ENCODE results near the gene ZNF416. TPM values are rescaled to one million over a fixed set of nuclear protein-coding genes. Genes with fewer than 3 reads are reported as not detected.
A peak's percentile ranks its signal among the peaks of the same experiment; 100 is the strongest.

The ZNF416 gene
- total RNA-seq, 1 experiment from 2014 or later: 2.9 TPM

GRCh38 chr19:57559008-57559403 is 19.7 kb downstream of the ZNF416 start:
- DNase-seq (ENCODE audit: low read depth): peak; percentile 49

DNA sequence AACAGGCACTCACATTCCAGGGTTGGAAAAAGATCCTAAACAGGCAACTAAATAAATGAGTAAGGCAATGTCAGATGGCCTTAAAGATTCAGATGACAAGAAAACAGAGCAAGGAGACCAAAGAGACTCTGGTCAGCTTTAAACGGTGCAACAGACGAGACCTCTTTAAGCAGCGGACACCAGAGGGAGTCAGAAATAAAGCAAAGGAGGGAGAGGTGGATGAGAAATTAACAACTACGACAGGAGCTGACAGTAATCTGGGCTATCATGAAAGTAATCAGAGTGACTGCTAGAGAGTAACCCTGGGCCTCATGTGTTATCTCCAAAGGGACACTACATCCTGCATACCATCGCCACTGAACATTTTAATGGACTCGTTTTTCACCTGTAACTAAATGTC is 20.2 kb downstream of the ZNF416 start:
- DNase-seq (ENCODE audit: low read depth): no peak

DNA sequence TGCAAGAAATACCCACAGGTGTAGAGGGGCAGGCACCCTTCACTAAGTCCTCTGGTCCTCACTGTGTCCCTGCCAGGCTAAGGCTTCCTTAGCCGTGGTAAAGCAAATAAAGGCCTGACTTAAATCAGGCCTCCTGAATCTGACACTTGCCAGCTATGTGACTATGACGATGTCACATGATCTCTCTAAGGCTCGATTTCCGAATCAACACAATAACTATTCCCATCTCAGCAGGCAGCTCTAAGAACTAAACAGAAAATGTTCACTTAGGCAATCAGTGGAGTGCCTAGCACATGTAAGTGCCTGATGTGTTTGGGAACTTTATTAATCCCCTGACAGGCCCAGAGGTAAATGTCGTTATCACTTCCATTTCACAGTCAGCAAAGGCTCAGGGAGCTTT is 21.1 kb downstream of the ZNF416 start:
- DNase-seq (ENCODE audit: low read depth): no peak

GRCh38 chr19:57552432-57552831 is 26.3 kb downstream of the ZNF416 start:
- DNase-seq (ENCODE audit: low read depth): no peak

DNA sequence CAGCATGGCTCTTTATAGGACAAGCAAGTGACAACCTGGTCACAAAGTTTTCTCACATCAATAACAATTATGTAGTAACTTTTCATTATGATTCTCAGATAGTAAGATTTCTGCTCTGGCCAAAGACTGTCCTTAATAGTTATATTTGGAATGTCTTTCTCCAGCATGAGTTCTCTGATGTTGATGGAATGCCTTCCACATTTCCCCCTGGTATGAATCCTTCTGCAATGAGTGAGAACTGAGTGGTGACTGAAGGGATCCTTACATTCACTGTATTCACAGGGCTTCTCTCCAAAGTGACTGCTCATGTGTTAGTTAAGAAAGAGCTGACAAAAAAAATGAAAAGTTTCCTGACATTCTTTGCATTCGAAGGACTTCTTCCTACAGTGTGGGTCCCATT is 32.2 kb downstream of the ZNF416 start:
- DNase-seq (ENCODE audit: low read depth): no peak

GRCh38 chr19:57537953-57538547 is 40.7 kb downstream of the ZNF416 start:
- no peak for DNase-seq (ENCODE audit: low read depth)

DNA sequence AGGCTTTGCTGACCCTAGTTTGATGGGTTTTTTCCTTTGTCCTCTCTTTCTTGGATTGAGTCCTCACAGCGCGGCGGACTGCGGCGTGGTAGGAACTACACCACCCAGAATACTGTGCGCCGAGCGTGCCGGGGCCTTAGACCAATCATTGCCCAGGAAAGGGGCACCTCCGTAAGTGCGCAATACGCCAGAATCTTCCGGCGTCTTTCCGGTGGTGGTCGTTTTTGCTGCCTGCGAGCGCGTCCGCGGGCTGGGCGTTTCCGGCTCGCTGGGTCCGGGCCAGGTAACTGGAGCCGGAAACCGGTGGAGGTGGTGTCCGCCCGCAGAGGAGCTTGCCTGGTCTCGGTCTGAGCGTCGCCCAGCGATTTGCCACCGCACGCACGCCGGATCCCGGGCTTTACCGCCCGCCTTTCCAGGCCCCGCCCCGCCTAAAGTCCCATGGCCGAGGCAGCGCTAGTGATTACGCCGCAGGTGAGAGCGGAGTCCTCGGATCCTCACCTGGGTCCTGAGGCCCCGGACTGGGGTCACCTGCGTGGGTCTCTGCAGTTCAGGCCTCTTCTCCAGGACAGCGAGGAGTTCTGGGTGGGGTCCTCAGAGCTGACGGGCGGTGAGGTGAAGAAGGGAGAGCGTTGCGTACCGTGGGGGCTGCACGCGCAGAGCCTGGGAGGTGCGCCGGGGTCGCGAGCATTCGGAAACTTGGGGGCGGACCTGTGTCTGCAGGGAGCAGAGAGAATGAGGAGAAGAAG is 51.4 kb downstream of the ZNF416 start, which contains the start of gene ZNF549:
Gene ZNF549 (plus strand): TSS at position 221 of the 746 bp plus-strand sequence. CDS start 218 bp downstream, at position 439.
- DNase-seq (ENCODE audit: low read depth): peak; percentile 95

Other genes with a start within 250 kb of the ZNF416 start
- 5.7 and 6.2 TPM in 2 replicates for gene ZNF304, start 227.6 kb downstream of the ZNF416 start, total RNA-seq (2014; rRNA removed; shearing (Covaris generic))
- 24.1 and 24.9 TPM in 2 replicates for gene TRAPPC2B, start 215.4 kb downstream of the ZNF416 start, total RNA-seq (2014; rRNA removed; shearing (Covaris generic))
- 2.6 and 3.4 TPM in 2 replicates for gene ZNF547, start 215.4 kb downstream of the ZNF416 start, total RNA-seq (2014; rRNA removed; shearing (Covaris generic))
- 13.4 and 17.3 TPM in 2 replicates for gene ZNF548, start 189.1 kb downstream of the ZNF416 start, total RNA-seq (2014; rRNA removed; shearing (Covaris generic))
- gene ZNF17, start 167.8 kb downstream of the ZNF416 start, total RNA-seq (2014; rRNA removed; shearing (Covaris generic)): 7.9 and 8.0 TPM in 2 replicates
- gene ZNF749, start 143.6 kb downstream of the ZNF416 start, total RNA-seq (2014; rRNA removed; shearing (Covaris generic)): 11.2 and 16.2 TPM in 2 replicates
- not detected in 2 replicates for gene VN1R1, start 121.8 kb downstream of the ZNF416 start, total RNA-seq (2014; rRNA removed; shearing (Covaris generic))
- gene ZNF772, start 101.3 kb downstream of the ZNF416 start, total RNA-seq (2014; rRNA removed; shearing (Covaris generic)): 9.8 and 12.2 TPM in 2 replicates
- 2.8 and 8.4 TPM in 2 replicates for gene ZNF419, start 91.2 kb downstream of the ZNF416 start, total RNA-seq (2014; rRNA removed; shearing (Covaris generic))
- 5.8 and 6.3 TPM in 2 replicates for gene ZNF773, start 79.0 kb downstream of the ZNF416 start, total RNA-seq (2014; rRNA removed; shearing (Covaris generic))
- 3.4 and 4.0 TPM in 2 replicates for gene ZNF549, start 51.6 kb downstream of the ZNF416 start, total RNA-seq (2014; rRNA removed; shearing (Covaris generic))
- gene ZNF550, start 19.0 kb downstream of the ZNF416 start, total RNA-seq (2014; rRNA removed; shearing (Covaris generic)): 9.7 and 34.5 TPM in 2 replicates
- gene ZIK1, start 5.2 kb upstream of the ZNF416 start, total RNA-seq (2014; rRNA removed; shearing (Covaris generic)): 9.5 and 12.5 TPM in 2 replicates
- 7.5 and 15.1 TPM in 2 replicates for gene ZNF530, start 21.0 kb upstream of the ZNF416 start, total RNA-seq (2014; rRNA removed; shearing (Covaris generic))
- 17.0 and 22.9 TPM in 2 replicates for gene ZNF134, start 35.3 kb upstream of the ZNF416 start, total RNA-seq (2014; rRNA removed; shearing (Covaris generic))
- 7.4 and 9.8 TPM in 2 replicates for gene ZNF211, start 54.3 kb upstream of the ZNF416 start, total RNA-seq (2014; rRNA removed; shearing (Covaris generic))
- gene ZSCAN4, start 90.0 kb upstream of the ZNF416 start, total RNA-seq (2014; rRNA removed; shearing (Covaris generic)): not detected in 2 replicates
- gene ZNF551, start 103.1 kb upstream of the ZNF416 start, total RNA-seq (2014; rRNA removed; shearing (Covaris generic)): 16.6 and 17.5 TPM in 2 replicates
- gene ZNF154, start 130.3 kb upstream of the ZNF416 start, total RNA-seq (2014; rRNA removed; shearing (Covaris generic)): not detected in 2 replicates
- gene ZNF671, start 148.7 kb upstream of the ZNF416 start, total RNA-seq (2014; rRNA removed; shearing (Covaris generic)): 2.5 and 3.8 TPM in 2 replicates
- gene ZNF776, start 167.9 kb upstream of the ZNF416 start, total RNA-seq (2014; rRNA removed; shearing (Covaris generic)): 8.1 and 17.7 TPM in 2 replicates
- 12.8 and 13.3 TPM in 2 replicates for gene ZNF586, start 190.8 kb upstream of the ZNF416 start, total RNA-seq (2014; rRNA removed; shearing (Covaris generic))
- 4.4 and 4.5 TPM in 2 replicates for gene ZNF552, start 236.0 kb upstream of the ZNF416 start, total RNA-seq (2014; rRNA removed; shearing (Covaris generic))